MM.1S (cell line): ENCODE data around the gene PCDH9.

Experiments
- DNase-seq: peaks from one replicate; pipeline ENCODE4 v3.0.0-alpha.2; 2015
- H2AFZ ChIP-seq: fragments of 300-600 bp; sonication (generic); 2 replicates; pipeline ENCODE4 v1.6.0; 2016; ENCODE audit warnings: antibody characterized with exemption, low read length
- H3F3A ChIP-seq: fragments of 300-600 bp; sonication (generic); 2 replicates; pipeline ENCODE4 v1.6.1; 2016; ENCODE audit warnings: mild to moderate bottlenecking, antibody characterized with exemption, low read length, moderate library complexity, mixed read lengths; ENCODE audit not compliant: insufficient read depth
- H3K27ac ChIP-seq: fragments of 300-600 bp; sonication (generic); 2 replicates; pipeline ENCODE4 v1.5.1; 2016; ENCODE audit warnings: mild to moderate bottlenecking, low read length
- H3K27me3 ChIP-seq: fragments of 300-600 bp; sonication (generic); replicated peaks from 2 replicates; pipeline ENCODE4 v1.6.0; 2016; ENCODE audit warnings: low read length; ENCODE audit not compliant: insufficient read depth
- H3K36me3 ChIP-seq: fragments of 300-600 bp; sonication (generic); replicated peaks from 2 replicates; pipeline ENCODE4 v1.6.1; 2016; ENCODE audit warnings: mild to moderate bottlenecking, low read length, mixed read lengths; ENCODE audit not compliant: insufficient read depth
- H3K4me1 ChIP-seq: fragments of 300-600 bp; sonication (generic); 2 replicates; pipeline ENCODE4 v1.6.1; 2016; ENCODE audit warnings: low read length, mixed read lengths
- H3K4me2 ChIP-seq: fragments of 300-600 bp; sonication (generic); 2 replicates; pipeline ENCODE4 v1.6.0; 2016; ENCODE audit warnings: low read depth, low read length
- H3K4me3 ChIP-seq: fragments of 300-600 bp; sonication (generic); 2 replicates; pipeline ENCODE4 v1.5.1; 2016; ENCODE audit warnings: low read length, mixed read lengths
- H3K79me2 ChIP-seq: fragments of 300-600 bp; sonication (generic); 2 replicates; pipeline ENCODE4 v1.6.1; 2016; ENCODE audit warnings: mixed run types, low read length, mixed read lengths
- H3K9ac ChIP-seq: fragments of 300-600 bp; sonication (generic); 2 replicates; pipeline ENCODE4 v1.6.1; 2016; ENCODE audit warnings: low read length, mixed read lengths
- H3K9me2 ChIP-seq: fragments of 300-600 bp; sonication (generic); replicated peaks from 2 replicates; pipeline ENCODE4 v1.6.1; 2016; ENCODE audit warnings: mild to moderate bottlenecking, low read length, mixed read lengths; ENCODE audit not compliant: insufficient read depth
- H3K9me3 ChIP-seq: fragments of 300-600 bp; sonication (generic); replicated peaks from 2 replicates; pipeline ENCODE4 v1.6.1; 2016; ENCODE audit warnings: mild to moderate bottlenecking, low read length, mixed read lengths; ENCODE audit not compliant: insufficient read depth
- H4K20me1 ChIP-seq: fragments of 300-600 bp; sonication (generic); 2 replicates; pipeline ENCODE4 v1.6.1; 2016; ENCODE audit warnings: mild to moderate bottlenecking, low read length, moderate library complexity, mixed read lengths; ENCODE audit not compliant: insufficient read depth
- EZH2 ChIP-seq: fragments of 300-600 bp; sonication (generic); optimal IDR thresholded peaks from 2 replicates; pipeline ENCODE3; 2017; ENCODE audit warnings: low read depth, mild to moderate bottlenecking, antibody characterized with exemption, low read length, mixed read lengths
- EZH2phosphoT487 ChIP-seq: fragments of 300-600 bp; sonication (generic); IDR thresholded peaks from 2 replicates; pipeline ENCODE4 v1.6.1; 2018; ENCODE audit warnings: antibody characterized with exemption, low read length
- TF ChIP-seq, protein P1 (sequence below): fragments of 300-600 bp; sonication (generic); IDR thresholded peaks from 2 replicates; pipeline ENCODE4 v1.5.1; 2016; ENCODE audit warnings: antibody characterized with exemption, low read length, mixed read lengths

The PCDH9 gene

DNA sequence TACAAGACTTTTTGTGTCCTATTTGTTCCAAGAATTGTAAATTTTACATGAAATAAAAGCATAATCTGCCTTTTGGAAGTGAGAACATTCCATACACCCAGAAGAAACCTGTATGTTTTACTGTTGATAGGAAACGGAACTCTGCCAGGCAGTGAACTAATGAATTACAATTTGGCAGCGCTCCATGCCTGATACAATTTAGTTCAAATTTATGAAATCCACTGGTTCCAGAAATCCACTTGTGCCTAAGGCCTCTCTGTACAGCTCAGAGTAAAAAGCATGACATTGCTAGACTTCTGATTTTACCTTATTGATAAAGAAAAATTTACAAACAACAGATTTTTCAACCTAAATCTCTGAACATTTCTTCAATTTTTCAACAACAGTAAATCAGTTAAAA, 78.1 kb downstream of the PCDH9 start:
- H3K9ac ChIP-seq: no peak overlapping the region
- TF ChIP-seq, protein P1, sequence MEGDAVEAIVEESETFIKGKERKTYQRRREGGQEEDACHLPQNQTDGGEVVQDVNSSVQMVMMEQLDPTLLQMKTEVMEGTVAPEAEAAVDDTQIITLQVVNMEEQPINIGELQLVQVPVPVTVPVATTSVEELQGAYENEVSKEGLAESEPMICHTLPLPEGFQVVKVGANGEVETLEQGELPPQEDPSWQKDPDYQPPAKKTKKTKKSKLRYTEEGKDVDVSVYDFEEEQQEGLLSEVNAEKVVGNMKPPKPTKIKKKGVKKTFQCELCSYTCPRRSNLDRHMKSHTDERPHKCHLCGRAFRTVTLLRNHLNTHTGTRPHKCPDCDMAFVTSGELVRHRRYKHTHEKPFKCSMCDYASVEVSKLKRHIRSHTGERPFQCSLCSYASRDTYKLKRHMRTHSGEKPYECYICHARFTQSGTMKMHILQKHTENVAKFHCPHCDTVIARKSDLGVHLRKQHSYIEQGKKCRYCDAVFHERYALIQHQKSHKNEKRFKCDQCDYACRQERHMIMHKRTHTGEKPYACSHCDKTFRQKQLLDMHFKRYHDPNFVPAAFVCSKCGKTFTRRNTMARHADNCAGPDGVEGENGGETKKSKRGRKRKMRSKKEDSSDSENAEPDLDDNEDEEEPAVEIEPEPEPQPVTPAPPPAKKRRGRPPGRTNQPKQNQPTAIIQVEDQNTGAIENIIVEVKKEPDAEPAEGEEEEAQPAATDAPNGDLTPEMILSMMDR: no peak
- no peak for TF ChIP-seq EZH2
- no peak for TF ChIP-seq EZH2phosphoT487
- no peaks in the 10 kb centered on the region for H3K79me2 ChIP-seq
- H3K27ac ChIP-seq: no peak overlapping the region
- no peak overlapping the region for H2AFZ ChIP-seq
- H3K4me1 ChIP-seq: no peaks in the 10 kb centered on the region
- no peaks in the 10 kb centered on the region for H3K9me2 ChIP-seq
- no peaks in the 10 kb centered on the region for H3F3A ChIP-seq
- no peak overlapping the region for H3K4me2 ChIP-seq
- H3K27me3 ChIP-seq: no peaks in the 10 kb centered on the region
- H3K4me3 ChIP-seq: no peak overlapping the region
- no peaks in the 10 kb centered on the region for H3K9me3 ChIP-seq
- H4K20me1 ChIP-seq: no peaks in the 10 kb centered on the region
- H3K36me3 ChIP-seq: no peaks in the 10 kb centered on the region
- DNase-seq: no peak

DNA sequence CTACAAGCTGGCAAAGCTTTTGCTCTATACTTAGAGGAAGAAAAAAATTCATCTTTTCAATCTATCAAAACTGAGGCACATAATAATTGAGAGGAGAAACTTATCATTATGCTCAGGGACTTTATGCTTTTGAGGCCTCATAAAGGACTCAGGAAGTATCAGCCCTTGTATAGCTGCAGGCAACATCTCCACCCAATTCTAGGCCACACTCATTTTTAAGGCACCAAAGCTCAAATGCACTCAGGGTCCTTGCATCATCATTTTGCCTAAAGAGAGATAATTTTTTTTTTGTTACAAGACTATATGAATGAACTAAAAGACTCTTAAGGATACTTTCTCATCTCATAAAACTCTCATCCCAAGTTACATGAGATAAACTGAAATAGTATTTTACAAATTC, 78.5 kb downstream of the PCDH9 start:
- Histone ChIP-seq H3K9me2 (no peaks in the 10 kb centered on the region), H3K4me2 (no peak overlapping the region), H3K4me3 (no peak overlapping the region), H4K20me1 (no peaks in the 10 kb centered on the region), H2AFZ (no peak overlapping the region), H3K36me3 (no peaks in the 10 kb centered on the region), H3K9ac (no peak overlapping the region), H3F3A (no peaks in the 10 kb centered on the region), H3K4me1 (no peaks in the 10 kb centered on the region), H3K79me2 (no peaks in the 10 kb centered on the region), H3K27ac (no peak overlapping the region), H3K9me3 (no peaks in the 10 kb centered on the region), H3K27me3 (no peaks in the 10 kb centered on the region)
- TF ChIP-seq EZH2phosphoT487 (no peak), EZH2 (no peak)
- TF ChIP-seq, protein P1: no peak
- DNase-seq: no peak

DNA sequence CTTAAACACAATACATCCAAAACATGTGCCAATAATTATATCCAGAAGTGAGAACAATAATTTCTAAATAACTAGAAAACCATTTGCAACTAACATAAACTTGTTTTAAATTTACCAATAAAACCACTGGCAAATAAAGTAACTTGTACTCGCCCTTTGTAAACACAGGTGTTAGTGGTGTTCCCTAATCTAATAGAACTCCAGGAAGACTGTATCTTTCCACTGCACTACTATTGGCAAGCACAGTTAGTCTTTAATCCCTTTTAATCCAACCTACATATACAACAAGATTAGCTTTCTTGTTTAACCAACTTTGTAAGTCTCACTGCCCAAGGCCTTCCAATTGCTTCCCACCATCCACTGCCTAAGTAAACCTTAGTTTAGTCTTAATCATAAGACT, 79.5 kb downstream of the PCDH9 start:
- Histone ChIP-seq H3K27ac (no peak overlapping the region), H3K27me3 (no peaks in the 10 kb centered on the region), H3F3A (no peaks in the 10 kb centered on the region), H2AFZ (no peak overlapping the region), H3K4me2 (no peak overlapping the region), H3K36me3 (no peaks in the 10 kb centered on the region), H3K79me2 (no peaks in the 10 kb centered on the region), H3K9me3 (no peaks in the 10 kb centered on the region), H3K9ac (no peak overlapping the region), H3K9me2 (no peaks in the 10 kb centered on the region), H3K4me3 (no peak overlapping the region), H3K4me1 (no peaks in the 10 kb centered on the region), H4K20me1 (no peaks in the 10 kb centered on the region)
- TF ChIP-seq EZH2phosphoT487: no peak
- TF ChIP-seq EZH2: no peak
- TF ChIP-seq, protein P1: no peak
- no peak for DNase-seq
